Activated CD4-positive, alpha-beta T cell treated with anti-CD3 and anti-CD28 coated beads, Interleukin-2, Interleukin-4, amounts not matched to agents 100 ng/mL and 50 ng/mL, durations not matched to agents 16 hours and 8 hours (primary cell): ENCODE data around the gene EHBP1.
"Not testable (repeated sequence)": the region's sequence is repeated elsewhere in the genome, so short reads cannot be mapped to it uniquely, and the experiment has no call there.

Experiments used
- DNase-seq: peaks from one replicate; pipeline ENCODE4 v3.0.0-alpha.2; 2020; ENCODE audit warnings: low spot score

The EHBP1 gene

GRCh38 chr2:63019686-63020085 lies 314.2 kb downstream of the EHBP1 start:
- not testable (repeated sequence) for DNase-seq

GRCh38 chr2:63023444-63023843 lies 317.9 kb downstream of the EHBP1 start:
- DNase-seq = peak; percentile 21

DNA sequence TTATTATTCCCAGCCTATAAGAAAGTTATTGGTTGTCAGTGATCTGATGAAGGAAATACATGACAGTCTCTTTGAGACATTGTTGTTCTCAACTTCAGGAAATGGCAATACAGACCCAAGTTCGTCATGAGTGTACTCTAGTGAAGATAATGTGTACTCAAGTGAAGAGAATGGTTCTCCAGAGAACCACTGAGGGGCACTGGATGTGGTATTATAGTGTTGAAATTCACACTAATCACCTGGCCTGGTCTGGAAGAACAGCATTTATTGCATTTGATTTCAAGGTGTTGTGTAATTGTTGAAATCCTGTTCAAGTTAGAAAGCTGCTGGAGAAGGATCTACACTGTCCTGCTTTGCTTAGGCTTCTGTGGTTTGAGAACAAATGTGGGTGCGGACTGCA lies 321.7 kb downstream of the EHBP1 start:
- no peak for DNase-seq

DNA sequence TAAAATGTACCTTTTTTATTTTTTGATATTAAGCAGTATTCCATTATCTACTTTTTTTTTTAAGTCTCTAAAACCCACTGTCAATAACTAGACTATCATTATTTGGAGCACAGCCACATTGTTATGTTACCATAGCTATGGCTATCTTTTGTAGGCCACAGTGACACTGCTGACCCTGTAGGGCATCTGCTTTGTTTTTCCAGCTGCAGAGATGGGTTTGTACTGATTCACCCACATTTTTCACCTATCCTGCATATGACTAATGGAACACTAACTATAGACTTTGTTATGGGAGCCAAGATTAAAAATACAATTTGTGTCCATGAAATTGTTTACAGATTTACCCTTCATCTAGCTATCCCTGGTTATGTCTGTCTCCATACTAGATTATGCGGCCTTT lies 323.5 kb downstream of the EHBP1 start:
- DNase-seq = no peak

- DNase-seq = no peak
Measured at GRCh38 chr2:63034526-63034925, 329.0 kb downstream of the EHBP1 start.

DNA sequence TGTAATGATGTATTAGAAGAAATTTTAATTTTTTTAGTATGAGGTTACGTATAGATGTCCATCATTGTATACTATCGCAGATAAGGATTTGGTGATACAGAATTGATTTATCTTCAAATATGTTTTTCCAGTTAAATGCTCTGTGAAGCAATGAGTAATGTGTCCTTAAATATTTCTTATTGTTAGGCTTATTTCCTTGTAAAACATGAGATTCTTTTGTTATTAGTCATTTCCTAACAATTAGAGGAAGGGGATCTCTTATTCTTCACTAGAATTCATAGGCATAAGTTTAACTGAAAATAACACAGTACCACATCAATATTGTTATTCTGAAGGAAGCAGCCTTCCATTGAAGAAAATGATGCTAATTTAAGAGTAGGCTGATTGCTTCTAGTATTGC lies 329.7 kb downstream of the EHBP1 start:
- no peak for DNase-seq

- DNase-seq = no peak
Measured at GRCh38 chr2:63035660-63036059, 330.1 kb downstream of the EHBP1 start.

GRCh38 chr2:63038034-63038433 lies 332.5 kb downstream of the EHBP1 start:
- DNase-seq = no peak

DNA sequence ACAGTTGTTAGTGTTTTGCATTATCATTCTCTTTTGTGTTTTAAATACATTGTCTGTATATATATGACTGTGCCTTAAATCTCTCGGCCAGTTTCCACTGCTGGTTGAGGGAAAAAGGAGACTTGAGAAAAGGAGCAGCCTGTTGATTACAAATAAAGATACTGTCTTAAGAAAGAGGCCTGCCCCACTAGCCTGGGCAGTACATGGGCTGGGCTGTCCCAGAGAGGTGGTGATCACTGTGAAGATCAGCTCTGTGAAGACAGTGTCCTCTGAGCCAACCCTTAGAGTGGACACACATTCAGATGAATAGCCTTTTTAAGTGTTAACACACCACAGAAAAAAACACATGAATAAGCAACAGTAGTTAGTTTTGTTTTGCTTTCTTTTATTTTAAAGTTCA lies 335.1 kb downstream of the EHBP1 start:
- DNase-seq = no peak

GRCh38 chr2:63041592-63041991 lies 336.1 kb downstream of the EHBP1 start:
- DNase-seq = no peak

GRCh38 chr2:63044362-63045327 lies 339.1 kb downstream of the EHBP1 start:
- DNase-seq = no peak

DNA sequence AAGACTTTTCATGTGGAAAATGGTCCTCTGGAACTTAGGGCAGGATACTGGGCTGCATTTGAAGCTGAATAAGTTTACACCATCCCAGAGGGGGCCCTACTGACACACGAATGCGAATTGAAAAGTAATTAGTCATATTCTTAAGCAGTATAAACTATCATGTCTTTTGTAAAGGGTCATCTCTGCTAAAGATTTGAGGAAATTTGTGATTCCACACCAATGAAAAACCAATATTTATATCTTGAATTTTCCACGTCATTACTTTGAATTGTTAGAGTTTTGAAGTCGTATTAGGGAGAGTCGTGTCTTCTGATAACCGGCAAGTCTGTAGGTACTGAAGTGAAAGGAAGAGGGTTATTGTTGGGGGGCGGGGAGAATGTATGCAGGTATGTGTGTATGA lies 341.0 kb downstream of the EHBP1 start:
- no peak for DNase-seq

DNA sequence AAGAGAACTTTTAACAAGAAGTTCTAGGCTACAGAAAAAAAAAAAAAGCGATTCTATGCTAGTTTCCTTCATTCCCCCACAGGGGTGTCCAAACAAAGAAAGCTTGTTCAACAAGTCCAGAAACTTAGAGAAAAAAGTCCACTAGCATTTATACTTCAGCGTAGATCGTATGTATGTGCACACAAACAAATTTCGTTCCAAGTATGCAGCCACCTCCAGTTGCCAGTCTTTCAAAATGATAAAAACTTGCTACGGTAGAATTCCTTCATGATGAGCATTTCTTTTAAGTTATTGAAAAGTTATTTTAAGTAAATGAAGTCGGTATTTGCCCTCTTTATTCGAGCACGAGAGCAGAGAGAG lies 341.4 kb downstream of the EHBP1 start:
- no peak for DNase-seq

GRCh38 chr2:63047321-63048279 lies 342.1 kb downstream of the EHBP1 start:
- DNase-seq = no peak

GRCh38 chr2:63048367-63049171 lies 343.1 kb downstream of the EHBP1 start:
- no peak for DNase-seq

DNA sequence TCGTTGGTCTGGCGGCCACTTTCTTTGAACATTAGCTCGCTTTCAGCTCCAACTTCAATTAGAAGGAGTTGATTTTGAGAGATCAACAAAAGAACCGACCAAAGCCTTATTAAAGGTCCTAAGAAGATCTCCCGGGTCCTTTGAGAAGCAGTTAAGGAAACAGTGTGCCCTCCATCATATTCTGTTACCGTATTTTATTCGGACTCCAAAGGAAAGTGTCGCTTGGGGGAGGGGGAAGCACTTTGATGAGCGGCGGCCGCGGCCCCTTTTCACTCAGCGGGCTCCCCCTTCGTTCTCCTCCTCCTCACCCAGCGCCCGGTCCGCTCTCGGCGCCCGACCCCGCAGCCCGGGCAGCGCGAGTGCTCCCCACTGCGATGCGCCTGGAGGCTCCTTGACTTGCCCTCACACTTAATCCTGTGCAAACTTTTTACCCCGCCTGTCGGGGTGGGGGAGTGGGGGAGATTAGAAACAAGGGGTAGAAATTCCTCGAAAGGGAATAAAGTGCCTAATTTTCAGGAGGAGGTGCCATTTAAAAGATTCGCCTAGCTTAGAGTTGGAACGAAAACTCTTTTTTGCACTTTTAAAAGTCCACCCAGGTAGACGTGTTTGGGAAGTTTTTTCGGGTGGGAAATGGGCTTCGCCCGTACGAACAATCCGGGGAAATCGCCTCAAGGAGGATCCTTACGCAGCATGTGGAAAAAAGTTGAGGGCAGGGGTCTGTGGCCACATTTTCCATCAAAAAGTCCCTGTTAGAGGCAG lies 343.9 kb downstream of the EHBP1 start:
- no peak for DNase-seq

GRCh38 chr2:63049970-63050333 lies 344.4 kb downstream of the EHBP1 start:
- no peak for DNase-seq

GRCh38 chr2:63050334-63051041 lies 345.0 kb downstream of the EHBP1 start, which contains the start of gene OTX1:
TSS of gene OTX1 (plus strand) at chr2:63050830. CDS start at chr2:63052991, 2,161 bp downstream.
- peak; percentile 74 for DNase-seq

GRCh38 chr2:63051042-63051794 lies 345.7 kb downstream of the EHBP1 start:
- DNase-seq = no peak
